GM21526 (cell line): ENCODE results near the gene GALNTL6.
"Not testable (repeated sequence)": the region's sequence is repeated elsewhere in the genome, so short reads cannot be mapped to it uniquely, and the experiment has no call there.

ENCODE experiments used
- ATAC-seq: cut with Tn5 transposase; IDR thresholded peaks from one replicate; pipeline ENCODE4 v1.9.1; 2021; ENCODE audit warnings: moderate library complexity; ENCODE audit not compliant: unreplicated experiment, low FRiP score

The GALNTL6 gene

GRCh38 chr4:172706000-172706399, 892.8 kb downstream of the GALNTL6 start:
- no peak for ATAC-seq

- no peak for ATAC-seq
These were observed 894.4 kb downstream of the GALNTL6 start for GRCh38 chr4:172707622-172708021.

DNA sequence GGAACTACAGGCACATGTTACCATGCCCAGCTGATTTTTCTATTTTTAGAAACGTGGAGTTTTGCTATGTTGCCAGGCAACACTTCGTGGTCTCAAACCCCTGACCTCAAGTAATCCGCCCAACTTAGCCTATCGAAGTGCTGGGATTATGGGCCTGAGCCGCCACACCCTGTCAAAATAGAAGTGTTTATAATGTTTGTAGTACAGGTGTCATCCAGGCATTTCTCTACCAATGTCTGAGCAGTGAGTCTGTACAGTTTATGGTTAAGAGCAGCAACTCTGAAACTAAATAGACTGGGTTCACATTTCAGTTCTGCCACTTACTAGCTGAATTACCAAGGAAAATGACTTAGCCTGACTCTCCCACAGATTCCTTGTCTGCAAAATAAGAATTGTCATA, 895.0 kb downstream of the GALNTL6 start:
- ATAC-seq: no peak

GRCh38 chr4:172709376-172709775, 896.2 kb downstream of the GALNTL6 start:
- ATAC-seq: no peak

DNA sequence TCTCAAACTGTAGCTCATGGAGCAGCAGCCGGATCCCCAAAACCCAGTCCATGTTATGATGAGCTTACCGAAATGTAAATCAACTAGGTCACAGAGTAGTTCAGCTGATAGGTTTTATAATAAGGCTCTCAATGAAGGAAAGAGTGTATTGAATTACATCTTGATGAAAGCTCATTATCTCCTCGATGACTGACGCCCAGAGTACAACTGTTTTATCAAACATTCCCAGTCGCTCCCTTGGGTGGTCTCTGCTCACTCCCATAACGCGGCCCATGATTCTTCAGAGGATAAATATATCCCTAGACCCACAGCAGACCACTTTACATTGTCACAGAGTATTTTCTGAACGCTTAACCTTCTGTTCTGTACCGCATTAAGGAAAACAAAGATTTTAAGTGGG, 903.1 kb downstream of the GALNTL6 start:
- no peak for ATAC-seq

- no peak for ATAC-seq
These were observed 908.5 kb downstream of the GALNTL6 start for GRCh38 chr4:172721659-172722058.

- no peak for ATAC-seq
These were observed 912.4 kb downstream of the GALNTL6 start for GRCh38 chr4:172725581-172725980.

GRCh38 chr4:172726001-172726423, 912.8 kb downstream of the GALNTL6 start:
- no peak for ATAC-seq

GRCh38 chr4:172727631-172728030, 914.4 kb downstream of the GALNTL6 start:
- no peak for ATAC-seq

- ATAC-seq: not testable (repeated sequence)
These were observed 920.4 kb downstream of the GALNTL6 start for GRCh38 chr4:172733645-172734044.

DNA sequence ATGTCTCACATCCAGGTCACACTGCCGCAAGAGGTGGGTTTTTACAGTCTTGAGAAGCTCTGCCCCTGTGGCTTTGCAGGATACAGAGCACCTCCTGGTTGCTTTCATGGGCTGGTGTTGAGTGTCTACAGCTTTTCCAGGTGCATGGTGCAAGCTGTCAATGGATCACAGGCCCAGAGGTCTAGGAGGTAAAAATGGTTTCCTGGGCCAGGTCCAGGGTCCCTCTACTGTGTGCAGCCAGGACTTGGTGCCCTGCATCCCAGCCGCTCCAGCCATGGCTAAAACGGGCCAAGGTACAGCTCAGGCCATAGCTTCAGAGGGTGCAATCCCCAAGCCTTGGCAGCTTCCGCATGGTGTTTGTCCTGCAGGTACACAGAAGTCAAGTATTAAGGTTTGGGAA, 921.4 kb downstream of the GALNTL6 start:
- no peak for ATAC-seq

GRCh38 chr4:172736046-172736445, 922.8 kb downstream of the GALNTL6 start:
- ATAC-seq: no peak

DNA sequence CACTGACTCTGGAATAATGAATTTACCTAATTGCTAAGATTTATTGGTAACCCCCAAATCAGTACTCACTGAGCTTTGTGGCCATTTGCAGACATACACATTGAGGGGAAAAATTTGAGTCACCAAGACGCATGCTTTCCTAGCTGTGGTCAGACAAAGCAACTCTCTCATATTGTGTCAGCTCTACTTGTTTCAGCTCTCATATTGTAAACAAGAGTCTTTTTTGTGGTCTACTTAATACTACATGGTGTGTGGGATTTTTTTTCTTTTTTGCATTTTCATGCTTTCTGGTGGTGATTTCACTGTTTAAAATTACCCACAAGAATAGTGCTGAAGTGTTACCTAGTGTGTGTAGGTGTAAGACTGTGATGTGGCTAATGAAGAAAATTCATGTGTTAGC, 927.2 kb downstream of the GALNTL6 start:
- ATAC-seq: peak; percentile 96

DNA sequence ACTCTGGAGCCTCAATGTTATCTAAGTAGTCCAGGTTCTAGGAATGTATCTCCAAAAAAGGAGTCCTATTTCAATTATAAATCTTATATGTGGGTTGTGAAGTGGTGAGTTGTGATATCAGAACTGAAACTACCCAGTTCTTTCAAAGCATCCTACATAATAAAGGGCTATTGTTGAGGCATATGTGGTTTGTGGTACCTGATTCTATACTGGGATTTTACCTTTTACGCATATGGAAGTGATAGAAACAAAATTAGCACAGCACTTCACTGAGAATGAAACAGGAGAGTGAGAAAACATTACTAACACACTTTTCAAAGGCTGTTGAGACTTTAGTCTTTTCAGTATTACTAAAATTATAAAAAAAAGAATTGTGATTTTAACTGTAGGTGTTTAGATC, 937.7 kb downstream of the GALNTL6 start:
- peak; percentile 100 for ATAC-seq

DNA sequence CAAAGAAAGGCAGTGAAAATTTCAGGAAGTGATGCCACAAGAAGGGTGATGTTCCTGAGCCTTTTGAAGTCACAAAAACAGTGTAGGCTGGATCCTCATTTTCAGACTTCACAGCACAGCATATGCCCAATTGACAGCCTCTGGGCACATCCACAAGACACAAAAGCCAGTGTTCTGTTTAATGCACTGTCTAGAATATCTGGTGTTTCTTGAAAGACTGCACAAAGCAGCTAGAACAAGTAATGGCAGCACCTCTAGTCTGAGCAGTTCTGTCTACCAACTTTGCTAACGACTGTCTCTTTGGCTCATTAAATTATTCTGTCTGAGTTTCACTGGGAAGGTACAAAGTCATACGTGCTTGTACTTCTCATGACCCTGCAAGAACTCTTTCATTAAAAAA, 938.3 kb downstream of the GALNTL6 start:
- peak; percentile 9 for ATAC-seq

- ATAC-seq: no peak
These were observed 945.6 kb downstream of the GALNTL6 start for GRCh38 chr4:172758586-172759340.

DNA sequence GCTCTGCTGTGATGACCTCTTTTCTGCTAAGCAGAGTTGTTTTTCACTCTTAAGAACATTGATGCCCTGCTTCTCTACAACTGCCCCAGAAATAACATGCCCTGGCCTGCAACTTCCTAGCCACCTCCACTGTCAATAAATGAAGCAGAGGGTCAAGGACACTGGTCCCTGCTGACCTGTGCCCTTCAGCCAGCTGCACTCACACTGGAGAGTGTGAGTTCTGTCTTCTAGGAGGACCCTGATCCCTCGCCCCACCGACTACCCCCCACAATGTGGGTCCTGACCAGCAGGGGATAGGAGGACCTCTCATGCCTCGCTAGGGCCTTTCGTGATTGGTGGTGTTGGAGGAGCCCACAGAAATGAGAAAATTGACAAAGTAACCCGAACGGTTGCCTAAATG, 947.3 kb downstream of the GALNTL6 start:
- no peak for ATAC-seq

DNA sequence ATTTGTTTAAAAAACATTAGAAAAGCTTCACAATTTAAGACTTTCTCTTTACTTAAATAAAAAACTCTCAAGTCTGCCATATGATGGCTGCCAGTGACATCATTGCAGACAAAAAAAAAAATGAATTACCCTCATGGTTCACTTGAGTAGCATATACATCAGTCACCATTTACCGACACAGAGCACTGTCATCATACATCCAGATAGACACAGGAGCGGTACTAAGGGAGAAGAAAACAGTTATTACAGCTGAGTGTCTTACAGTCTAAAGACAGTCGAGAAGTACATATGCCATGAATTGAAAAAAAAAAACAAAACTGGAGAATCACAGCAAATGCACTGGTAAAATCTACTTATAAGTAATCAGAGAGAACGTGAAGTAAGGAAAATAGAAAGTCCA, 949.7 kb downstream of the GALNTL6 start:
- no peak for ATAC-seq

- no peak for ATAC-seq
These were observed 957.6 kb downstream of the GALNTL6 start for GRCh38 chr4:172770787-172771186.

DNA sequence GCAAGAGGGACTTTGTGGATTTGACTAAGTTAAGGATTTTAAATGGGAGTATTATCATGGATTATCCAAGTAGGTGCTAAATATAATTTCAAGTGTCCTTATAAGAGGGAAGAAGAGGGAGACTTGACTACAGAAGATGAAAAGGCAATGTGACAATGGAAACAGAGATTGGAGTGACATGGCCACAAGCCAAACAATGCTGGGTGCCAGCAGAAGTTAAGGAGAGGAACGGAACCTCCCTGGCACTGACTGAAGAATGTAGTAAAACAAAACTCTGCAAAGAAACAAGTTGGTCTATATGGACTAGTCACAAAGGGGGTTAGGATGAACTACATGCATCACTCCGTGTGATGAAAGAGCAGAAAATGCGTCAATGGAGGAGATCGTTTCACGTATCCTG, 959.6 kb downstream of the GALNTL6 start:
- ATAC-seq: no peak

DNA sequence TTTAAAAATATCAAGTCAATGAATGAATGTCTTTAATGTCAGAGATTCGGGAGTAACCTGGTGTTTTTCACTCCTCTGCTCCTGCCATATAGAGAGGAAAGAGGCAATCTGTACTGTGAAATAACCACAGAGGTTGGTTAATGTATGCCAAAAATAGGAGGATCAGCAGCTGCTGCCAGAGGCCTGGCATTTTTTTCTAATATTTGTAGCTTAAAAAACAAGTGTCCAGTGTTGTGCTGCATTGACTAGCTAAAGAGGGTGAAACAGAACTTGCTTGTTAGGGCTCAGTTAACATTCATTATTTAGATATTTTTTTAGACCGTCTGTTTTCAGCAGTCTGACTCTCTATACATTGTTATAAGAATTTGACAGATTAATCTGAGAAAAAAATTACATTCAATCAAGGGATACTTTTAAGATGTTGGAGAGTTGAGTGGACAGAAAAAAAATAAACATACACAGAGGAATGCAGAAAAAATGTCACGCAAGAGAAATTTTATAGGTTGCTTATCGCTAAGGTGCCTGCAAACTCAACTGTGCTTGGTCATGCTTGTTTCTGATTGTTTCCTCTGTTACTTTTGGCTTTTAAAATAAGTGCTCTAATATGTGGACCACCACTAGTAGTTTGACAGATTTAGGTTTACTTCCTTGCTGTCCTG, 963.1 kb downstream of the GALNTL6 start:
- ATAC-seq: no peak

DNA sequence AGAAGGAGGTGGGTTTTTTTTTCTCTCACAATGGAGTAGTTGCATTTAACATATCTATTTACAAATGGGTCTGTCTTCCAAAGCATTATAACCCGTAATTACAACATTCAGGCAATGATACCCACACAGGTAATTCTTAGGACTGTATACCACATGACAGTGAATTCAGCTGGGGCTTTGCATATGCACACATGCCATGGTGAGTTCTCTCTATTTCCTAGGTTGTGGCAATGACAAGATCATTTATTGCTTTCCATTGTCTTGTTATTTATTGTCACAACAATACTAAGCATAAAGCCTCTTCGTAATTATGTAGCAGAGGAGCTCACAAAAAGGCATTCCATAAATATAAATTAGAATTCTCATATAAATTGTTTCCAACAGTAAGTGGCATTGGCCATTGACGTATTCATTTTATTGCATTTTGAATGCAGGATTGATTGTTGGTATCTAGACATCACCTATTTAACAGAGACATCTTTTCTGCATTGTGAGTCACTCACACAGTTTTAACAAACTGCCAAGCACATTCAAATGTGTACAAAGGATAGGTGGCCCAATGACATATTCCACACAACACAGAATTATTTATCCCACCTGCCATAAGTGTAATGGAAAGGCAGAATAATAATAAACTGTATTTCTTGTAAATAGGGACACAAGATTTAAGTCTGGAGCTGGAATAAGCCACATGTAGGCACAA, 964.7 kb downstream of the GALNTL6 start:
- no peak for ATAC-seq
